Measurements from ENCODE around the gene HPSE2. TPM values are rescaled to one million over a fixed set of nuclear protein-coding genes. Genes with fewer than 3 reads are reported as not detected.

HPSE2 gene
- polyA plus RNA-seq, 1 of the 3 experiments (the other 2 are of a cell fraction) = not detected

GRCh38 chr10:98620503-98620902 is 615.1 kb downstream of the HPSE2 start:
- H3K27ac ChIP-seq (ENCODE audit: low read depth in 2 of 2, low read length in 1 of 2) = no peak overlapping the region
- TF ChIP-seq POLR2AphosphoS5 (IDR thresholded peaks at IDR 0.05; ENCODE audit: low read depth, low read length) = no peak
- TF ChIP-seq, protein P1, sequence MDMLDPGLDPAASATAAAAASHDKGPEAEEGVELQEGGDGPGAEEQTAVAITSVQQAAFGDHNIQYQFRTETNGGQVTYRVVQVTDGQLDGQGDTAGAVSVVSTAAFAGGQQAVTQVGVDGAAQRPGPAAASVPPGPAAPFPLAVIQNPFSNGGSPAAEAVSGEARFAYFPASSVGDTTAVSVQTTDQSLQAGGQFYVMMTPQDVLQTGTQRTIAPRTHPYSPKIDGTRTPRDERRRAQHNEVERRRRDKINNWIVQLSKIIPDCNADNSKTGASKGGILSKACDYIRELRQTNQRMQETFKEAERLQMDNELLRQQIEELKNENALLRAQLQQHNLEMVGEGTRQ (IDR thresholded peaks at IDR 0.05; ENCODE audit: borderline replicate concordance, low read depth, low read length) = no peak
- TF ChIP-seq GATA2 (CRISPR knock-in tag; IDR thresholded peaks at IDR 0.05) = no peak
- no peak for TF ChIP-seq FOSL2 (IDR thresholded peaks at IDR 0.05; ENCODE audit: borderline replicate concordance, low read depth)
- TF ChIP-seq, protein P2, sequence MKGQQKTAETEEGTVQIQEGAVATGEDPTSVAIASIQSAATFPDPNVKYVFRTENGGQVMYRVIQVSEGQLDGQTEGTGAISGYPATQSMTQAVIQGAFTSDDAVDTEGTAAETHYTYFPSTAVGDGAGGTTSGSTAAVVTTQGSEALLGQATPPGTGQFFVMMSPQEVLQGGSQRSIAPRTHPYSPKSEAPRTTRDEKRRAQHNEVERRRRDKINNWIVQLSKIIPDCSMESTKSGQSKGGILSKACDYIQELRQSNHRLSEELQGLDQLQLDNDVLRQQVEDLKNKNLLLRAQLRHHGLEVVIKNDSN (IDR thresholded peaks at IDR 0.05; ENCODE audit: borderline replicate concordance, low read depth) = no peak
- no peak for TF ChIP-seq NFIC (IDR thresholded peaks at IDR 0.05; ENCODE audit: borderline replicate concordance)
- TF ChIP-seq NRF1 (IDR thresholded peaks at IDR 0.05; ENCODE audit: low read depth, low read length) = no peak
- TF ChIP-seq FOXJ3 (CRISPR knock-in tag; IDR thresholded peaks at IDR 0.05) = no peak
- TF ChIP-seq IRF3 (IDR thresholded peaks at IDR 0.05; ENCODE audit: low read depth, low read length) = no peak
- no peak for TF ChIP-seq MXI1 (IDR thresholded peaks at IDR 0.05; ENCODE audit: low read depth, low read length)
- TF ChIP-seq RFX5 (IDR thresholded peaks at IDR 0.05; ENCODE audit: low read length) = no peak
- no peaks in the 10 kb centered on the region for H3K27me3 ChIP-seq (ENCODE audit: insufficient read depth)
- no peaks in the 10 kb centered on the region for H3F3A ChIP-seq (replicated peaks; ENCODE audit: insufficient read depth)
- no peaks in the 10 kb centered on the region for H3K9me2 ChIP-seq
- ChIA-PET CTCF (no interaction called here), POLR2A (no interaction called here)
- no peaks in the 10 kb centered on the region for H3K79me2 ChIP-seq (ENCODE audit: insufficient read depth)
- no peak overlapping the region for H3K4me3 ChIP-seq (ENCODE audit: low read depth in 2 of 2, low read length in 1 of 2)
- no peak overlapping the region for H3K9ac ChIP-seq
- 7% methylated on average over 2 of the region's 2 CpGs for WGBS (ENCODE audit: low lambda C conversion rate)
- no peak overlapping the region for H3K4me2 ChIP-seq
- H3K4me1 ChIP-seq (ENCODE audit: control insufficient read depth in 1 of 2, insufficient read depth in 2 of 2, low read depth in 1 of 2, low read length in 1 of 2) = no peaks in the 10 kb centered on the region
- no peaks in the 10 kb centered on the region for H3K36me3 ChIP-seq (replicated peaks in 1 of 2; ENCODE audit: control insufficient read depth in 1 of 2, insufficient read depth in 2 of 2, low read length in 1 of 2)
- DNase-seq = no peak
- H2AFZ ChIP-seq (ENCODE audit: low read depth) = no peak overlapping the region
- no peaks in the 10 kb centered on the region for H3K9me3 ChIP-seq
- H4K20me1 ChIP-seq (ENCODE audit: insufficient read depth) = no peaks in the 10 kb centered on the region

- WGBS (ENCODE audit: low lambda C conversion rate) = 52% methylated on average over 1 of the region's 1 CpG
- H3K79me2 ChIP-seq (ENCODE audit: insufficient read depth) = no peaks in the 10 kb centered on the region
- ChIA-PET CTCF (no interaction called here), POLR2A (no interaction called here)
- H3K9me3 ChIP-seq = no peaks in the 10 kb centered on the region
- H3K36me3 ChIP-seq (replicated peaks in 1 of 2; ENCODE audit: control insufficient read depth in 1 of 2, insufficient read depth in 2 of 2, low read length in 1 of 2) = no peaks in the 10 kb centered on the region
- no peak overlapping the region for H3K27ac ChIP-seq (ENCODE audit: low read depth in 2 of 2, low read length in 1 of 2)
- H3K9ac ChIP-seq = no peak overlapping the region
- H2AFZ ChIP-seq (ENCODE audit: low read depth) = no peak overlapping the region
- no peaks in the 10 kb centered on the region for H3K27me3 ChIP-seq (ENCODE audit: insufficient read depth)
- H3K4me2 ChIP-seq = no peak overlapping the region
- no peaks in the 10 kb centered on the region for H4K20me1 ChIP-seq (ENCODE audit: insufficient read depth)
- H3F3A ChIP-seq (replicated peaks; ENCODE audit: insufficient read depth) = no peaks in the 10 kb centered on the region
- H3K9me2 ChIP-seq = no peaks in the 10 kb centered on the region
- no peaks in the 10 kb centered on the region for H3K4me1 ChIP-seq (ENCODE audit: control insufficient read depth in 1 of 2, insufficient read depth in 2 of 2, low read depth in 1 of 2, low read length in 1 of 2)
- TF ChIP-seq ELF1 (IDR thresholded peaks at IDR 0.05) (no peak), GATA2 (CRISPR knock-in tag; IDR thresholded peaks at IDR 0.05) (no peak), IRF3 (IDR thresholded peaks at IDR 0.05; ENCODE audit: low read depth, low read length) (no peak), YY1 (IDR thresholded peaks at IDR 0.05; ENCODE audit: low read depth) (no peak), SMC3 (IDR thresholded peaks at IDR 0.05; ENCODE audit: low read depth, low read length) (no peak)
- no peak overlapping the region for H3K4me3 ChIP-seq (ENCODE audit: low read depth in 2 of 2, low read length in 1 of 2)
- no peak for DNase-seq
Measured at GRCh38 chr10:98619446-98619845, 616.2 kb downstream of the HPSE2 start.

Data from SK-N-SH (cell line).